H9 (cell line): Measurements from ENCODE around the gene SLC19A1. TPM values are rescaled to one million over a fixed set of nuclear protein-coding genes. Genes with fewer than 3 reads are reported as not detected.
A peak's percentile ranks its signal among the peaks of the same experiment; 100 is the strongest.
"Not testable (repeated sequence)": the region's sequence is repeated elsewhere in the genome, so short reads cannot be mapped to it uniquely, and the experiment has no call there.

Experiments used
- DNase-seq: peaks from one replicate; pipeline ENCODE4 v3.0.0-alpha.2; 2017
- H2AFZ ChIP-seq: one replicate; pipeline ENCODE4 v1.6.1; 2013; ENCODE audit warnings: mild to moderate bottlenecking, low read length, control low read depth, moderate library complexity
- H2AK5ac ChIP-seq: 2 replicates; pipeline ENCODE4 v1.6.1; 2013; ENCODE audit warnings: low read length, control low read depth, mixed read lengths; ENCODE audit not compliant: insufficient read length
- H2BK120ac ChIP-seq: one replicate; pipeline ENCODE4 v1.6.1; 2013; ENCODE audit warnings: low read depth, mild to moderate bottlenecking, low read length, control low read depth, inconsistent platforms; ENCODE audit not compliant: poor library complexity, severe bottlenecking
- H2BK12ac ChIP-seq: 2 replicates; pipeline ENCODE4 v1.6.1; 2013; ENCODE audit warnings: low read length, control low read depth, mixed read lengths, low read depth; ENCODE audit not compliant: insufficient read length
- H2BK15ac ChIP-seq: 2 replicates; pipeline ENCODE4 v1.6.1; 2013; ENCODE audit warnings: low read depth, low read length, control low read depth
- H2BK20ac ChIP-seq: one replicate; pipeline ENCODE4 v1.6.1; 2013; ENCODE audit warnings: low read depth, mild to moderate bottlenecking, low read length, control low read depth, inconsistent platforms; ENCODE audit not compliant: poor library complexity, severe bottlenecking
- H2BK5ac ChIP-seq: 2 replicates; pipeline ENCODE4 v1.6.1; 2013; ENCODE audit warnings: low read length, control low read depth, mixed read lengths; ENCODE audit not compliant: insufficient read length
- H3K14ac ChIP-seq: 2 replicates; pipeline ENCODE4 v1.6.1; 2013; ENCODE audit warnings: low read length, control low read depth; ENCODE audit not compliant: insufficient read depth
- H3K18ac ChIP-seq: 2 replicates; pipeline ENCODE4 v1.6.1; 2013; ENCODE audit warnings: low read depth, mild to moderate bottlenecking, mixed read lengths, low read length, control low read depth; ENCODE audit not compliant: insufficient read length
- H3K23ac ChIP-seq: 2 replicates; pipeline ENCODE4 v1.6.1; 2013; ENCODE audit warnings: low read length, control low read depth, mixed read lengths, low read depth; ENCODE audit not compliant: insufficient read length
- H3K23me2 ChIP-seq: 2 replicates; pipeline ENCODE4 v1.6.1; 2013; ENCODE audit warnings: low read depth, mild to moderate bottlenecking, mixed read lengths, low read length, control low read depth; ENCODE audit not compliant: insufficient read length, poor library complexity, severe bottlenecking
- H3K27ac ChIP-seq: 2 replicates; pipeline ENCODE4 v1.5.1; 2013; ENCODE audit warnings: low read length, control low read depth, mixed read lengths, low read depth; ENCODE audit not compliant: insufficient read length
- H3K27me3 ChIP-seq: 2 replicates; pipeline ENCODE4 v1.6.1; 2013; ENCODE audit warnings: low read length, control low read depth, inconsistent platforms; ENCODE audit not compliant: insufficient read depth
- H3K4ac ChIP-seq: 2 replicates; pipeline ENCODE4 v1.6.1; 2013; ENCODE audit warnings: low read depth, mild to moderate bottlenecking, control low read depth, inconsistent platforms, low read length, moderate library complexity
- H3K4me1 ChIP-seq: 2 replicates; pipeline ENCODE4 v1.6.1; 2013; ENCODE audit warnings: low read length, control low read depth, inconsistent platforms; ENCODE audit not compliant: insufficient read depth
- H3K4me2 ChIP-seq: 2 replicates; pipeline ENCODE4 v1.6.1; 2013; ENCODE audit warnings: low read length, control low read depth, mixed read lengths; ENCODE audit not compliant: insufficient read length, insufficient read depth
- H3K56ac ChIP-seq: 2 replicates; pipeline ENCODE4 v1.6.1; 2013; ENCODE audit warnings: low read depth, mild to moderate bottlenecking, mixed read lengths, low read length, control low read depth; ENCODE audit not compliant: insufficient read length
- H3K79me1 ChIP-seq: 2 replicates; pipeline ENCODE4 v1.6.1; 2013; ENCODE audit warnings: low read depth, mild to moderate bottlenecking, moderate library complexity, low read length, control low read depth, inconsistent platforms; ENCODE audit not compliant: insufficient read depth, poor library complexity, severe bottlenecking
- H3K79me2 ChIP-seq: 2 replicates; pipeline ENCODE4 v1.6.1; 2013; ENCODE audit warnings: low read length, control low read depth, inconsistent platforms; ENCODE audit not compliant: insufficient read depth
- H3K9ac ChIP-seq: 2 replicates; pipeline ENCODE4 v1.6.1; 2013; ENCODE audit warnings: low read length, control low read depth, mixed read lengths; ENCODE audit not compliant: insufficient read length; ENCODE audit errors: extremely low read depth
- H3K9me3 ChIP-seq: one replicate; pipeline ENCODE4 v1.6.1; 2013; ENCODE audit warnings: low read depth, low read length, inconsistent platforms; ENCODE audit not compliant: control insufficient read depth
- H3T11ph ChIP-seq: one replicate; pipeline ENCODE4 v1.6.1; 2013; ENCODE audit warnings: mild to moderate bottlenecking, low read length, control low read depth, inconsistent platforms
- H4K20me1 ChIP-seq: one replicate; pipeline ENCODE4 v1.6.1; 2013; ENCODE audit not compliant: control insufficient read depth, insufficient read length, insufficient read depth
- H4K5ac ChIP-seq: 2 replicates; pipeline ENCODE4 v1.6.1; 2013; ENCODE audit warnings: low read depth, mild to moderate bottlenecking, mixed read lengths, low read length, control low read depth; ENCODE audit not compliant: insufficient read length
- H4K8ac ChIP-seq: replicated peaks from 2 replicates; pipeline ENCODE4 v1.6.1; 2013; ENCODE audit warnings: low read length, control low read depth, mixed read lengths, low read depth; ENCODE audit not compliant: insufficient read length
- H4K91ac ChIP-seq: 2 replicates; pipeline ENCODE4 v1.6.1; 2013; ENCODE audit warnings: low read depth, mild to moderate bottlenecking, moderate library complexity, mixed read lengths, low read length, control low read depth; ENCODE audit not compliant: insufficient read length
- H3K27ac Mint-ChIP-seq, 3 experiments: 2 replicates in 2 of 3; 3 replicates in 1 of 3; pipeline ENCODE4 v1.8.0; 2020 to 2021; ENCODE audit warnings: mixed read lengths in 3 of 3, mild to moderate bottlenecking in 1 of 3, moderate library complexity in 1 of 3
- H3K27me3 Mint-ChIP-seq: 2 replicates; pipeline ENCODE4 v1.8.0; 2021; ENCODE audit warnings: low read depth, mild to moderate bottlenecking, moderate library complexity, mixed read lengths
- H3K36me3 Mint-ChIP-seq, 3 experiments: 2 replicates in 2 of 3; 3 replicates in 1 of 3; pipeline ENCODE4 v1.8.0; 2020 to 2021; ENCODE audit warnings: low read depth in 3 of 3, mixed read lengths in 3 of 3; ENCODE audit not compliant: insufficient read depth in 1 of 3
- H3K4me1 Mint-ChIP-seq, 2 experiments: 2 replicates each; pipeline ENCODE4 v1.8.0; 2020; ENCODE audit warnings: mixed read lengths in 2 of 2
- H3K4me3 Mint-ChIP-seq, 2 experiments: 2 replicates in 1 of 2; 3 replicates in 1 of 2; pipeline ENCODE4 v1.8.0; 2020 to 2021; ENCODE audit warnings: mild to moderate bottlenecking in 2 of 2, mixed read lengths in 2 of 2, moderate library complexity in 1 of 2
- H3K9me3 Mint-ChIP-seq, 2 experiments: 2 replicates in 1 of 2; 3 replicates in 1 of 2; pipeline ENCODE4 v1.8.0; 2020; ENCODE audit warnings: mild to moderate bottlenecking in 2 of 2, mixed read lengths in 2 of 2, moderate library complexity in 1 of 2
- WGBS: extraction: QIAGEN DNeasy Blood & Tissue Kit; methylation state at CpG from one replicate; pipeline ENCODE4 v1.1.7; 2013; ENCODE audit warnings: missing lambda C conversion rate, low lambda C conversion rate, mixed read lengths; ENCODE audit not compliant: insufficient read length; ENCODE audit errors: extremely low coverage; 5-methylcytosine and 5-hydroxymethylcytosine counted together
- total RNA-seq: library from RNA; stranded (reverse); gene quantifications from 2 replicates; pipeline ENCODE4 v1.2.1, GENCODE V29; 2021
- TF ChIP-seq, protein P1 (sequence below): fragments of 200-600 bp; sonication (generic); conservative IDR thresholded peaks from 3 replicates; pipeline ENCODE4 v1.8.0; 2021; ENCODE audit warnings: antibody characterized with exemption, mild to moderate bottlenecking

SLC19A1 gene
- total RNA-seq, 1 experiment from 2014 or later: 32.4 TPM

DNA sequence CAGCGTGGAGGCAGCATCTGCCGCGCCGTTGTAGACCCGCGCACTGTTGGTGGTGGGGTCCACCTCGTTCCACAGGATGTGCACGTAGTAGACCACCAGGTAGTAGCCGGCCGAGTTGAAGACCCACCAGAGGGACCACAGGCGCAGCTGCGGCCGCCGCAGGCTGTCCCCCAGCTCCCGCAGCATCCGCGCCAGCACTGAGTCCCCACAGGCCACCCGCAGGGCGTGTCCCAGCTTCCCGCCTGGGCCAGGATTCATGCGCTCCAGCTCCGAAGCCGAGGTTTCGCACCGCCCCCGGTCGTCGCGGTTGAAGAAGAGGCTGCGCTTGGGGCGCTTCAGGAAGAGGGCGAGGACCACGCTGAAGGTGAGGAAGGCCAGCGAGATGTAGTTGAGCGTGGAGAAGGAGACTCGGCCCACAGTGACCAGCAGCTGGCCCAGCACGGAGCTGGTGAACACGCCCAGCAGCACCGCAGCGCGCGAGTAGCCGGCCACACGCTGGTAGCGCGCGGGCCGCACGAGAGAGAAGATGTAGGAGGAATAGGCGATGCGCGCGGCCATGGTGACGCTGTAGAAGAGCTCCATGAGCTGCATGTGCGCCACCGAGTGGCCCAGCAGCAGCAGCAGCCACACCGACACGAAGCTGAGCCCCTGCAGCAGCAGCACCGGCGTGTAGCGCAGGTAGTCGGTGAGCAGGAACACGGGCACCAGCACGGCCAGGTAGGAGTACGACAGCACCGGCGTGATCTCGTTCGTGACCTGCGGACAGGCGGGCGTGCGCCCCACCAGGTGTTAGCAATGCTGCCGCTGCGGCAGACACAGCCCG lies 10.6 kb downstream of the SLC19A1 start:
- no peak for DNase-seq
- Histone ChIP-seq H2BK5ac (no peak overlapping the region), H2BK120ac (no peak overlapping the region)

DNA sequence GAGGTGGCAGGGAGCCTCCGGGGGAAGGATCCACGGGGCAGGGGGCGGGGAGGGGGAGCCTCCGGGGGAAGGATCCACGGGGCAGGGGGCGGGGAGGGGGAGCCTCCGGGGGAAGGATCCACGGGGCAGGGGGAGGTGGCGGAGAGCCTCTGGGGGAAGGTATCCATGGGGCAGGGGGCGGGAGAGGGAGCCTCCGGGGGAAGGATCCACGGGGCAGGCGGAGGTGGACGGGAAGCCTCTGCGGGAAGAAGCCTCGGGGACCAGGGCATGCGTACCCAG lies 11.2 kb downstream of the SLC19A1 start:
- H3K4ac ChIP-seq, H3K27me3 ChIP-seq, H3K14ac ChIP-seq, DNase-seq, H3K4me2 ChIP-seq, H3K79me1 ChIP-seq, H2AFZ ChIP-seq, H4K8ac ChIP-seq, H3K27ac Mint-ChIP-seq, H2BK20ac ChIP-seq, H3K27me3 Mint-ChIP-seq, H3K23me2 ChIP-seq, H3K79me2 ChIP-seq, H4K5ac ChIP-seq, H3T11ph ChIP-seq, H3K4me1 Mint-ChIP-seq, H3K18ac ChIP-seq, H2BK12ac ChIP-seq, H3K9me3 ChIP-seq, H3K9ac ChIP-seq, H3K4me3 Mint-ChIP-seq, H3K23ac ChIP-seq, H3K9me3 Mint-ChIP-seq, H4K91ac ChIP-seq, H4K20me1 ChIP-seq, H3K56ac ChIP-seq, H2AK5ac ChIP-seq, H2BK15ac ChIP-seq, H3K27ac ChIP-seq, H2BK5ac ChIP-seq, H3K4me1 ChIP-seq, H2BK120ac ChIP-seq: not testable (repeated sequence)
- no CpG with 5 or more reads among the region's 17 CpGs for WGBS
- peaks cover 13 to 26% (median 16%) of the 10 kb centered on the region in 3 experiments; a peak in 6 of 7 replicates for H3K36me3 Mint-ChIP-seq

More for the DNA sequence above, 10.6 kb downstream of the SLC19A1 start:
- H3K9me3 Mint-ChIP-seq: no peaks in the 10 kb centered on the region; a peak in 1 of 5 replicates
- no peak overlapping the region for H3K23ac ChIP-seq
- no peak overlapping the region for H3K4me2 ChIP-seq
- H3K9ac ChIP-seq: no peak overlapping the region
- no peak overlapping the region for H3T11ph ChIP-seq
- H2AK5ac ChIP-seq: no peak overlapping the region
- H3K36me3 Mint-ChIP-seq: peaks cover 13 to 30% (median 17%) of the 10 kb centered on the region in 3 experiments; a peak in 6 of 7 replicates
- H2BK12ac ChIP-seq: no peak overlapping the region
- H3K27ac Mint-ChIP-seq: peak overlapping the region in 1 of 3 experiments; percentile 59; a peak in 1 of 7 replicates
- H3K23me2 ChIP-seq: no peaks in the 10 kb centered on the region
- H3K4me3 Mint-ChIP-seq: no peak overlapping the region
- H3K79me1 ChIP-seq: no peaks in the 10 kb centered on the region
- no peaks in the 10 kb centered on the region for H3K4me1 ChIP-seq
- no peak overlapping the region for H3K4ac ChIP-seq
- no peak overlapping the region for H2BK15ac ChIP-seq
- no peaks in the 10 kb centered on the region for H3K9me3 ChIP-seq
- no peak overlapping the region for H3K27ac ChIP-seq
- no peak overlapping the region for H2AFZ ChIP-seq
- no peak overlapping the region for H4K8ac ChIP-seq
- H3K79me2 ChIP-seq: no peaks in the 10 kb centered on the region
- H4K91ac ChIP-seq: no peak overlapping the region
- H3K27me3 ChIP-seq: no peaks in the 10 kb centered on the region
- no peak overlapping the region for H2BK20ac ChIP-seq
- no peaks in the 10 kb centered on the region; a peak in 1 of 4 replicates for H3K4me1 Mint-ChIP-seq
- no peak overlapping the region for H3K56ac ChIP-seq
- H3K14ac ChIP-seq: no peak overlapping the region
- no peak overlapping the region for H4K5ac ChIP-seq
- TF ChIP-seq, protein P1, sequence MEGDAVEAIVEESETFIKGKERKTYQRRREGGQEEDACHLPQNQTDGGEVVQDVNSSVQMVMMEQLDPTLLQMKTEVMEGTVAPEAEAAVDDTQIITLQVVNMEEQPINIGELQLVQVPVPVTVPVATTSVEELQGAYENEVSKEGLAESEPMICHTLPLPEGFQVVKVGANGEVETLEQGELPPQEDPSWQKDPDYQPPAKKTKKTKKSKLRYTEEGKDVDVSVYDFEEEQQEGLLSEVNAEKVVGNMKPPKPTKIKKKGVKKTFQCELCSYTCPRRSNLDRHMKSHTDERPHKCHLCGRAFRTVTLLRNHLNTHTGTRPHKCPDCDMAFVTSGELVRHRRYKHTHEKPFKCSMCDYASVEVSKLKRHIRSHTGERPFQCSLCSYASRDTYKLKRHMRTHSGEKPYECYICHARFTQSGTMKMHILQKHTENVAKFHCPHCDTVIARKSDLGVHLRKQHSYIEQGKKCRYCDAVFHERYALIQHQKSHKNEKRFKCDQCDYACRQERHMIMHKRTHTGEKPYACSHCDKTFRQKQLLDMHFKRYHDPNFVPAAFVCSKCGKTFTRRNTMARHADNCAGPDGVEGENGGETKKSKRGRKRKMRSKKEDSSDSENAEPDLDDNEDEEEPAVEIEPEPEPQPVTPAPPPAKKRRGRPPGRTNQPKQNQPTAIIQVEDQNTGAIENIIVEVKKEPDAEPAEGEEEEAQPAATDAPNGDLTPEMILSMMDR: no peak
- no peaks in the 10 kb centered on the region for H4K20me1 ChIP-seq
- no CpG with 5 or more reads among the region's 76 CpGs for WGBS
- H3K27me3 Mint-ChIP-seq: no peaks in the 10 kb centered on the region
- H3K18ac ChIP-seq: no peak overlapping the region
